ENCODE measurements around the gene MROH7. TPM values are rescaled to one million over a fixed set of nuclear protein-coding genes. Genes with fewer than 3 reads are reported as not detected.

MROH7 gene
- total RNA-seq, 1 donor from 2014 or later = not detected

DNA sequence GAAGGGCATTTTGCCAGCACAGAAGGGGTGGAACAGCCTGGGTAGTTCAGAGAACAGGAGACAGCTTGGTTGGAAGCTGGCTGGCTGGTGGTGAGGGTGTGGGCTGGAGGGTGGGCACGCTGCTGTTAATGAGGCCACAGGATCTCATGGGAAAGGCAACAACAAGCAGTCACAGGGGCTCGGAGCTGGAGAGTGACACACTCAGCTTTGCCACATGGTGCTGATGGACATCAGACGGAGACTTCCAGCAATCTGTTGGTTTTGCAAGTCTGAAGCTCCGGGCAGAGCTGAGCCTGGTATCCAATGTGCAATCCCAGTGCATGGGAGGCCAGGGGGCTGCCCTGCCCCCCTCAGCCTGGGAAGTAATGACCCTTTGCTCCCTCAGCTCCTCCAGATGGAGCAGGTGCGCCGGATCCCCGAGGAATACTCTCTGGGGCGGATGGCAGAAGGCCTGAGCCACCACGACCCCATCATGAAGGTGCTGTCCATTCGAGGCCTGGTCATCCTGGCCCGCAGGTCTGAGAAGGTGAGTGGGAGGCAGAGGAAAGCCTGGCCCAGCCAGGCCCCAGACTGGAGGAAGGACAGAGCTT is 58.4 kb downstream of the MROH7 start:
- ATAC-seq (ENCODE audit: low read depth) (no peak), DNase-seq (no peak)
- peaks cover 20% of the 10 kb centered on the region for H3K27me3 Mint-ChIP-seq
- no peaks in the 10 kb centered on the region for H3K36me3 Mint-ChIP-seq (ENCODE audit: low read depth)
- no peak overlapping the region for H3K27ac Mint-ChIP-seq
- TF ChIP-seq, protein P1, sequence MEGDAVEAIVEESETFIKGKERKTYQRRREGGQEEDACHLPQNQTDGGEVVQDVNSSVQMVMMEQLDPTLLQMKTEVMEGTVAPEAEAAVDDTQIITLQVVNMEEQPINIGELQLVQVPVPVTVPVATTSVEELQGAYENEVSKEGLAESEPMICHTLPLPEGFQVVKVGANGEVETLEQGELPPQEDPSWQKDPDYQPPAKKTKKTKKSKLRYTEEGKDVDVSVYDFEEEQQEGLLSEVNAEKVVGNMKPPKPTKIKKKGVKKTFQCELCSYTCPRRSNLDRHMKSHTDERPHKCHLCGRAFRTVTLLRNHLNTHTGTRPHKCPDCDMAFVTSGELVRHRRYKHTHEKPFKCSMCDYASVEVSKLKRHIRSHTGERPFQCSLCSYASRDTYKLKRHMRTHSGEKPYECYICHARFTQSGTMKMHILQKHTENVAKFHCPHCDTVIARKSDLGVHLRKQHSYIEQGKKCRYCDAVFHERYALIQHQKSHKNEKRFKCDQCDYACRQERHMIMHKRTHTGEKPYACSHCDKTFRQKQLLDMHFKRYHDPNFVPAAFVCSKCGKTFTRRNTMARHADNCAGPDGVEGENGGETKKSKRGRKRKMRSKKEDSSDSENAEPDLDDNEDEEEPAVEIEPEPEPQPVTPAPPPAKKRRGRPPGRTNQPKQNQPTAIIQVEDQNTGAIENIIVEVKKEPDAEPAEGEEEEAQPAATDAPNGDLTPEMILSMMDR (IDR thresholded peaks at IDR 0.05) = no peak
- intact Hi-C loops (cut with micrococcal nuclease) = no loop called here
- H3K9me3 Mint-ChIP-seq = no peaks in the 10 kb centered on the region
- H3K4me1 Mint-ChIP-seq = no peaks in the 10 kb centered on the region
- ChIA-PET POLR2A (no interaction called here), CTCF (no interaction called here)
- no peak overlapping the region for H3K4me3 Mint-ChIP-seq

DNA sequence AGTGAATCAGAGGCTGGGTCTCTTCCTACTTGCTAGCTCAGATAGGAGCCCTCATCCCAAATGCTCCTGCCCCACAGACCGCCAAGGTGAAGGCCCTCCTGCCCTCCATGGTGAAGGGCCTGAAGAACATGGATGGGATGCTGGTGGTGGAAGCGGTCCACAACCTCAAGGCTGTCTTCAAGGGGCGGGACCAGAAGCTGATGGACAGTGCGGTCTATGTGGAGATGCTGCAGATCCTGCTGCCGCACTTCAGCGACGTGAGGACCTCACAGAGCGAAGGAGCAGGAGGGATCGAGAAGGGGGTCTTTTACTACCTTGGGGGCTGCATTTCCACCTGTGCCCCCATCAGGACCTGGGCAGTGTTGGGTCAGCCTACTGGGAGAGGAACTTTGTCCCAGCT is 59.5 kb downstream of the MROH7 start:
- Mint-ChIP-seq H3K4me1 (no peaks in the 10 kb centered on the region), H3K27ac (no peak overlapping the region), H3K9me3 (no peaks in the 10 kb centered on the region), H3K36me3 (ENCODE audit: low read depth) (no peaks in the 10 kb centered on the region), H3K27me3 (peaks cover 23% of the 10 kb centered on the region), H3K4me3 (no peak overlapping the region)
- intact Hi-C loops (cut with micrococcal nuclease) = no loop called here
- POLR2A ChIA-PET = no interaction called here
- TF ChIP-seq, protein P1 (IDR thresholded peaks at IDR 0.05) = no peak
- no peak for DNase-seq
- CTCF ChIA-PET = no interaction called here
- ATAC-seq (ENCODE audit: low read depth) = no peak

DNA sequence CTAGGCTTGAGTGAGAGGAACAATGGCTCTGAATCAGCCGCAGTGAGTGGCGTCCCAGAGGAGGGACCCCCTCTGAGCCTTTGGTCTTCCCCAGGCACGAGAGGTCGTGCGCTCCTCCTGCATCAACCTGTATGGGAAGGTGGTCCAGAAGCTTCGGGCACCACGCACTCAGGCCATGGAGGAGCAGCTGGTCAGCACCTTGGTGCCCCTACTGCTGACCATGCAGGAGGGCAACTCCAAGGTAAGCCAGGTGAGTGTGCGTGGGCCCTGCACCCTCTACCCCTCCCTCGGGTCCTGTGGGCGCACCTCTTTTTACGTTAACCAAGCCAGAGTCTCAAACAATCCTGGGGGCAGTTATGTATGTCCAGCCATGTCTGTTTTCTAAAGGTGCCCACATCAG is 60.4 kb downstream of the MROH7 start:
- H3K27me3 Mint-ChIP-seq = peaks cover 20% of the 10 kb centered on the region
- intact Hi-C loops (cut with micrococcal nuclease) = no loop called here
- no peak overlapping the region for H3K27ac Mint-ChIP-seq
- no peak for DNase-seq
- ChIA-PET CTCF (no interaction called here), POLR2A (no interaction called here)
- no peak for ATAC-seq (ENCODE audit: low read depth)
- no peaks in the 10 kb centered on the region for H3K4me1 Mint-ChIP-seq
- no peaks in the 10 kb centered on the region for H3K36me3 Mint-ChIP-seq (ENCODE audit: low read depth)
- no peaks in the 10 kb centered on the region for H3K9me3 Mint-ChIP-seq
- TF ChIP-seq, protein P1 (IDR thresholded peaks at IDR 0.05) = no peak
- H3K4me3 Mint-ChIP-seq = no peak overlapping the region

DNA sequence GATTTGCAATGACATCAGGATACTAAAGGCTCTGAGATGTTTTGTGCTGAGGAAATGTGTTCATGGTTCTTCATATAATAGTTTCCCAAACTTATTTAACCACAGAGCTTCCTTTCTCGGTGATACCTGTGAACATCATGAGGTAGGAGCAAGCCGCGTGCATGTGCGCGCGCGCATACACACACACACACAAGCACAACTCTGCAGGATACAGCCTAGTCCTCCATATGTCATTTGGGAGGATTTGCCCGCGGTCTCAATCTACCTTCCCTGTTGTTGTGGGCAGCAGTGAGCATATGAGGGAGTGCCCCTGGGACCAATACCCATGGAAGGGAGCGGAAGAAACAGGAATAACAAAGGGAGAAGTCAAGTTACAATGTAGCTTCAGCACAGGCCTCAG is 61.9 kb downstream of the MROH7 start:
- intact Hi-C loops (cut with micrococcal nuclease) = no loop called here
- H3K4me3 Mint-ChIP-seq = no peak overlapping the region

DNA sequence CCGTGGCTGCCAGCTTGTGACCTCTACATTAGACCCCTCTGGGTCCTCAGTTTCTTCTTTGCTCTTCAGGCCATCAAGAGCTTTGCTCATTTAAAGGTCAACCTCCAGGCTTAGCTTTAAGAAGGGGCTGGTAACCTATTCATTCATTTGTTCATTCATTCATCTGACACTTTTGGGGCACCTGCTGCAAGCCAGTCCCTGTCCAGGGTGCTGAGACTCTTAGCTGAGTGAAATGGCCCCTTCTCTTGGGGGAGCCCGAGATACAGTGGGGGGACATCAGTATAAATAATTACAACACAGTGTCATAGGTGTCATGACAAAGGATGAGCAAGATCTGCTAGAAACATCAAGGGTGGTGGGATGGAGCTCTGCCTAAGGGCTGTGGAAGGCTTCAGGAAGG is 63.6 kb downstream of the MROH7 start:
- CTCF ChIA-PET = no interaction called here
- POLR2A ChIA-PET = no interaction called here
- Mint-ChIP-seq H3K36me3 (ENCODE audit: low read depth) (no peaks in the 10 kb centered on the region), H3K4me1 (no peaks in the 10 kb centered on the region), H3K9me3 (no peaks in the 10 kb centered on the region), H3K4me3 (no peak overlapping the region), H3K27ac (no peak overlapping the region), H3K27me3 (peaks cover 17% of the 10 kb centered on the region)
- DNase-seq (no peak), ATAC-seq (ENCODE audit: low read depth) (no peak)
- intact Hi-C loops (cut with micrococcal nuclease) = no loop called here
- TF ChIP-seq, protein P1 (IDR thresholded peaks at IDR 0.05) = no peak

More for the DNA sequence above, 61.9 kb downstream of the MROH7 start:
- TF ChIP-seq, protein P1 (IDR thresholded peaks at IDR 0.05) = no peak
- H3K4me1 Mint-ChIP-seq = no peaks in the 10 kb centered on the region
- H3K27ac Mint-ChIP-seq = no peak overlapping the region
- CTCF ChIA-PET = no interaction called here
- H3K9me3 Mint-ChIP-seq = no peaks in the 10 kb centered on the region
- no peaks in the 10 kb centered on the region for H3K36me3 Mint-ChIP-seq (ENCODE audit: low read depth)
- POLR2A ChIA-PET = no interaction called here
- DNase-seq (no peak), ATAC-seq (ENCODE audit: low read depth) (no peak)
- peaks cover 21% of the 10 kb centered on the region for H3K27me3 Mint-ChIP-seq

Data from activated B cell treated with CpG ODN at 0.5 μM for 24 hours (primary cell).